Fibroblast of lung (primary cell): Measurements from ENCODE around the gene UAP1L1. TPM values are rescaled to one million over a fixed set of nuclear protein-coding genes. Genes with fewer than 3 reads are reported as not detected.

Source experiments
- DNase-seq, 2 donors: peaks; one replicate each; pipeline versions ENCODE4 v3.0.0 to v3.0.0-alpha.2; 2010; ENCODE audit warnings: low read depth in 2 of 2
- H2AFZ ChIP-seq: 2 replicates; pipeline ENCODE4 v1.5.1; 2012; ENCODE audit warnings: low read length, control low read depth, inconsistent platforms
- H3K27ac ChIP-seq: 2 replicates; pipeline ENCODE4 v1.5.1; 2011; ENCODE audit warnings: low read length, control low read depth; ENCODE audit not compliant: insufficient read depth
- H3K27me3 ChIP-seq: 2 replicates; pipeline ENCODE4 v1.5.1; 2011; ENCODE audit warnings: mild to moderate bottlenecking, low read length; ENCODE audit not compliant: control insufficient read depth, insufficient read depth
- H3K36me3 ChIP-seq: 2 replicates; pipeline ENCODE4 v1.5.1; 2011; ENCODE audit warnings: low read length; ENCODE audit not compliant: control insufficient read depth, insufficient read depth
- H3K4me1 ChIP-seq: 2 replicates; pipeline ENCODE4 v1.5.1; 2011; ENCODE audit warnings: low read length; ENCODE audit not compliant: control insufficient read depth, insufficient read depth; ENCODE audit errors: extremely low read depth
- H3K4me2 ChIP-seq: 2 replicates; pipeline ENCODE4 v1.5.1; 2011; ENCODE audit warnings: low read length, control low read depth; ENCODE audit not compliant: insufficient read depth; ENCODE audit errors: extremely low read depth
- H3K4me3 ChIP-seq, 4 experiments: fragments of 200-600 bp in 1 of 4; sonication (generic) in 1 of 4; replicated peaks in 1 of 4; 2 replicates each; pipeline ENCODE4 v1.5.1; 2011 to 2016; ENCODE audit warnings: low read length in 4 of 4, low read depth in 3 of 4, mild to moderate bottlenecking in 3 of 4, control low read depth in 2 of 4, inconsistent platforms in 1 of 4, mixed read lengths in 1 of 4; ENCODE audit not compliant: insufficient read depth in 1 of 4; ENCODE audit errors: control extremely low read depth in 1 of 4
- H3K79me2 ChIP-seq: 2 replicates; pipeline ENCODE4 v1.5.1; 2012; ENCODE audit warnings: mild to moderate bottlenecking, low read length, inconsistent platforms; ENCODE audit not compliant: control insufficient read depth, insufficient read depth
- H3K9ac ChIP-seq: 2 replicates; pipeline ENCODE4 v1.5.1; 2011; ENCODE audit warnings: mild to moderate bottlenecking, low read length, control low read depth; ENCODE audit not compliant: insufficient read depth
- H3K9me3 ChIP-seq: 2 replicates; pipeline ENCODE4 v1.5.1; 2012; ENCODE audit warnings: low read depth, low read length; ENCODE audit not compliant: control insufficient read depth, insufficient read depth
- H4K20me1 ChIP-seq: 2 replicates; pipeline ENCODE4 v1.5.1; 2011; ENCODE audit warnings: low read length; ENCODE audit not compliant: control insufficient read depth, insufficient read depth; ENCODE audit errors: extremely low read depth
- CTCF ChIP-seq, 2 donors: IDR thresholded peaks in 1 of 2; conservative IDR thresholded peaks in 1 of 2; 1 replicate in 1 of 2; 2 replicates in 1 of 2; pipeline ENCODE4 v1.5.1; 2011 to 2012; ENCODE audit warnings: low read length in 2 of 2, control low read depth in 1 of 2, inconsistent platforms in 1 of 2, low read depth in 1 of 2, mild to moderate bottlenecking in 1 of 2
- EZH2 ChIP-seq: IDR thresholded peaks from 2 replicates; pipeline ENCODE4 v1.5.1; 2012; ENCODE audit warnings: low read length, control low read depth, mild to moderate bottlenecking; ENCODE audit errors: missing control alignments
- polyA plus RNA-seq, 2 donors: library from polyadenylated mRNA; depleted of rRNA in 1 of 2; stranded (reverse) in 1 of 2; unstranded in 1 of 2; fragments of >200 nt; gene quantifications; 2 replicates each; pipeline ENCODE4 v1.2.1, GENCODE V29; 2011 to 2012; ENCODE audit warnings: missing spikeins in 1 of 2
- total RNA-seq: library from RNA; depleted of rRNA; stranded (reverse); fragments of >200 nt; gene quantifications from 2 replicates; pipeline ENCODE4 v1.2.1, GENCODE V29; 2014

The UAP1L1 gene
- total and polyA plus RNA-seq, 2 donors (not counting 1 experiment from before 2014, with no cell fraction given), result 16.4 to 21.1 TPM

- Histone ChIP-seq H2AFZ (no peak overlapping the region), H3K36me3 (peaks cover 2% of the 10 kb centered on the region), H3K9me3 (no peaks in the 10 kb centered on the region), H3K79me2 (no peaks in the 10 kb centered on the region), H3K9ac (no peak overlapping the region), H3K27ac (no peak overlapping the region), H4K20me1 (no peaks in the 10 kb centered on the region), H3K4me3 (no peak overlapping the region), H3K27me3 (no peaks in the 10 kb centered on the region), H3K4me2 (no peak overlapping the region), H3K4me1 (peaks cover 10% of the 10 kb centered on the region)
- no peak for TF ChIP-seq CTCF (conservative IDR thresholded peaks at IDR 0.05 in 1 of 2, IDR thresholded peaks at IDR 0.05 in 1 of 2; ENCODE audit: low read depth in 1 of 2, low read length in 2 of 2)
- TF ChIP-seq EZH2, result no peak
- DNase-seq, result no peak
Observed at GRCh38 chr9:137089232-137089947, 12.1 kb downstream of the UAP1L1 start.

GRCh38 chr9:137095664-137096517 lies 18.6 kb downstream of the UAP1L1 start:
- Histone ChIP-seq H3K79me2 (no peaks in the 10 kb centered on the region), H3K4me3 (no peak overlapping the region), H2AFZ (no peak overlapping the region), H3K4me1 (no peaks in the 10 kb centered on the region), H3K27me3 (no peaks in the 10 kb centered on the region), H3K4me2 (no peak overlapping the region), H3K36me3 (peaks cover 17% of the 10 kb centered on the region), H3K27ac (no peak overlapping the region), H3K9ac (no peak overlapping the region), H4K20me1 (no peaks in the 10 kb centered on the region), H3K9me3 (no peaks in the 10 kb centered on the region)
- DNase-seq, result no peak
- TF ChIP-seq EZH2 (no peak), CTCF (conservative IDR thresholded peaks at IDR 0.05 in 1 of 2, IDR thresholded peaks at IDR 0.05 in 1 of 2; ENCODE audit: low read depth in 1 of 2, low read length in 2 of 2) (no peak)

- H3K27me3 ChIP-seq, result no peaks in the 10 kb centered on the region
- no peaks in the 10 kb centered on the region for H3K79me2 ChIP-seq
- H3K36me3 ChIP-seq, result peaks cover 23% of the 10 kb centered on the region
- no peak overlapping the region for H3K4me2 ChIP-seq
- DNase-seq, result no peak
- H2AFZ ChIP-seq, result no peak overlapping the region
- no peaks in the 10 kb centered on the region for H3K4me1 ChIP-seq
- H4K20me1 ChIP-seq, result no peaks in the 10 kb centered on the region
- H3K27ac ChIP-seq, result no peak overlapping the region
- no peak for TF ChIP-seq EZH2
- no peak for TF ChIP-seq CTCF (conservative IDR thresholded peaks at IDR 0.05 in 1 of 2, IDR thresholded peaks at IDR 0.05 in 1 of 2; ENCODE audit: low read depth in 1 of 2, low read length in 2 of 2)
- peaks cover 1% of the 10 kb centered on the region for H3K9me3 ChIP-seq
- H3K4me3 ChIP-seq, result no peak overlapping the region
- no peak overlapping the region for H3K9ac ChIP-seq
Observed at GRCh38 chr9:137096785-137097546, 19.6 kb downstream of the UAP1L1 start.
